Type B pancreatic cell (in vitro differentiated cells): ENCODE data around the gene MAP3K14. TPM values are rescaled to one million over a fixed set of nuclear protein-coding genes. Genes with fewer than 3 reads are reported as not detected.

Experiments
- DNase-seq: peaks from one replicate; pipeline ENCODE4 v3.0.0; 2021; ENCODE audit warnings: mixed read lengths; ENCODE audit not compliant: unreplicated experiment; ENCODE audit errors: extremely low spot score
- H3K27ac Mint-ChIP-seq: 2 replicates; pipeline ENCODE4 v1.8.0; 2021; ENCODE audit warnings: mild to moderate bottlenecking, mixed read lengths
- H3K27me3 Mint-ChIP-seq: 2 replicates; pipeline ENCODE4 v1.8.0; 2021; ENCODE audit warnings: mixed read lengths
- H3K36me3 Mint-ChIP-seq: 2 replicates; pipeline ENCODE4 v1.8.0; 2021; ENCODE audit warnings: mixed read lengths
- H3K4me1 Mint-ChIP-seq: one replicate; pipeline ENCODE4 v1.8.0; 2021; ENCODE audit warnings: mixed read lengths; ENCODE audit not compliant: unreplicated experiment
- H3K4me3 Mint-ChIP-seq: 2 replicates; pipeline ENCODE4 v1.8.0; 2021; ENCODE audit warnings: mild to moderate bottlenecking, mixed read lengths
- H3K9me3 Mint-ChIP-seq: 2 replicates; pipeline ENCODE4 v1.8.0; 2021; ENCODE audit warnings: mixed read lengths
- CTCF ChIP-seq: fragments of 200-600 bp; sonication (generic); conservative IDR thresholded peaks from 2 replicates; pipeline ENCODE4 v1.5.0; 2021; ENCODE audit warnings: antibody characterized with exemption, mild to moderate bottlenecking
- total RNA-seq: library from RNA; stranded (reverse); gene quantifications from 2 replicates; pipeline ENCODE4 v1.2.1, GENCODE V29; 2021; ENCODE audit warnings: low replicate concordance

MAP3K14 gene
- total RNA-seq, 1 donor from 2014 or later, result 10.4 TPM

- peaks cover 66% of the 10 kb centered on the region for H3K27me3 Mint-ChIP-seq
- no peaks in the 10 kb centered on the region for H3K4me1 Mint-ChIP-seq
- no peak for DNase-seq
- H3K4me3 Mint-ChIP-seq, result no peak overlapping the region
- no peaks in the 10 kb centered on the region for H3K36me3 Mint-ChIP-seq
- no peaks in the 10 kb centered on the region for H3K9me3 Mint-ChIP-seq
- H3K27ac Mint-ChIP-seq, result no peak overlapping the region
- no peak for TF ChIP-seq CTCF
Observed at GRCh38 chr17:45236282-45236606, 80.6 kb downstream of the MAP3K14 start.

GRCh38 chr17:45235416-45236281 lies 81.2 kb downstream of the MAP3K14 start:
- no peak for DNase-seq
- TF ChIP-seq CTCF, result peak; percentile 87
- Mint-ChIP-seq H3K36me3 (no peaks in the 10 kb centered on the region), H3K4me1 (no peaks in the 10 kb centered on the region), H3K4me3 (no peak overlapping the region), H3K27ac (no peak overlapping the region), H3K9me3 (no peaks in the 10 kb centered on the region), H3K27me3 (peaks cover 60% of the 10 kb centered on the region)

- Mint-ChIP-seq H3K9me3 (no peaks in the 10 kb centered on the region), H3K27me3 (peaks cover 53% of the 10 kb centered on the region), H3K36me3 (no peaks in the 10 kb centered on the region), H3K4me1 (no peaks in the 10 kb centered on the region), H3K4me3 (no peak overlapping the region), H3K27ac (no peak overlapping the region)
- no peak for DNase-seq
- peak; percentile 57 for TF ChIP-seq CTCF
Observed at GRCh38 chr17:45234641-45235415, 82.0 kb downstream of the MAP3K14 start.

GRCh38 chr17:45233423-45233924 lies 83.3 kb downstream of the MAP3K14 start:
- peaks cover 41% of the 10 kb centered on the region for H3K27me3 Mint-ChIP-seq
- no peak overlapping the region for H3K4me3 Mint-ChIP-seq
- TF ChIP-seq CTCF, result no peak
- DNase-seq, result no peak
- no peaks in the 10 kb centered on the region for H3K9me3 Mint-ChIP-seq
- no peaks in the 10 kb centered on the region for H3K4me1 Mint-ChIP-seq
- no peaks in the 10 kb centered on the region for H3K36me3 Mint-ChIP-seq
- no peak overlapping the region for H3K27ac Mint-ChIP-seq

- no peaks in the 10 kb centered on the region for H3K9me3 Mint-ChIP-seq
- TF ChIP-seq CTCF, result no peak
- H3K4me1 Mint-ChIP-seq, result no peaks in the 10 kb centered on the region
- H3K4me3 Mint-ChIP-seq, result no peak overlapping the region
- DNase-seq, result no peak
- no peaks in the 10 kb centered on the region for H3K36me3 Mint-ChIP-seq
- H3K27me3 Mint-ChIP-seq, result peaks cover 34% of the 10 kb centered on the region
- no peak overlapping the region for H3K27ac Mint-ChIP-seq
Observed at GRCh38 chr17:45232514-45233422, 84.1 kb downstream of the MAP3K14 start.
